Gastroesophageal sphincter (tissue), 4 donors: ENCODE results near the gene PDIK1L. TPM values are rescaled to one million over a fixed set of nuclear protein-coding genes. Genes with fewer than 3 reads are reported as not detected.

Experiments
- ATAC-seq: fragments of 150-250 bp; one replicate; pipeline ENCODE4 v1.9.1; 2016; ENCODE audit warnings: mild to moderate bottlenecking, moderate library complexity
- H3K27ac ChIP-seq, 4 donors: fragments of 200-600 bp; sonication (generic) in 3 of 4; 1 replicate in 3 of 4; 2 replicates in 1 of 4; pipeline ENCODE4 v1.5.1; 2016 to 2019
- H3K27me3 ChIP-seq: fragments of 200-600 bp; sonication (generic); one replicate; pipeline ENCODE4 v1.5.1; 2019
- H3K36me3 ChIP-seq, 2 donors: fragments of 200-600 bp; sonication (generic); one replicate each; pipeline ENCODE4 v1.5.1; 2019; ENCODE audit warnings: control low read depth in 1 of 2
- H3K4me1 ChIP-seq, 3 donors: fragments of 200-600 bp; sonication (generic); 1 replicate in 2 of 3; 2 replicates in 1 of 3; pipeline ENCODE4 v1.5.1; 2016 to 2019; ENCODE audit warnings: control low read depth in 2 of 3
- H3K4me3 ChIP-seq, 2 donors: fragments of 200-600 bp; sonication (generic); one replicate each; pipeline ENCODE4 v1.5.1; 2019; ENCODE audit warnings: mild to moderate bottlenecking in 1 of 2, moderate library complexity in 1 of 2
- H3K9me3 ChIP-seq, 3 donors: fragments of 200-600 bp; sonication (generic); one replicate each; pipeline ENCODE4 v1.5.1; 2017 to 2019; ENCODE audit warnings: control low read depth in 2 of 3
- EP300 ChIP-seq: sonication (generic); formaldehyde crosslinking; IDR thresholded peaks from one replicate; pipeline ENCODE4 v1.6.1; 2017; ENCODE audit warnings: antibody characterized with exemption, mild to moderate bottlenecking
- POLR2A ChIP-seq, 2 donors: fragments of 450-650 bp; IDR thresholded peaks; one replicate each; pipeline ENCODE4 v1.6.1; 2017; ENCODE audit warnings: antibody characterized with exemption in 2 of 2, mild to moderate bottlenecking in 2 of 2, moderate library complexity in 1 of 2
- POLR2AphosphoS5 ChIP-seq: sonication (generic); formaldehyde crosslinking; IDR thresholded peaks from one replicate; pipeline ENCODE4 v1.6.1; 2017; ENCODE audit warnings: antibody characterized with exemption
- WGBS, 2 donors: methylation state at CpG; one replicate each; pipeline ENCODE4 v1.1.5; 2018; ENCODE audit warnings: low coverage in 1 of 2; 5-methylcytosine and 5-hydroxymethylcytosine counted together
- total RNA-seq, 4 donors: library from RNA; depleted of rRNA; stranded (reverse); fragments of >200 nt; gene quantifications; one replicate each; pipeline ENCODE4 v1.1.0, GENCODE V29; 2016
- TF ChIP-seq, protein P1 (sequence below), 4 experiments: fragments of 200-600 bp in 2 of 4; fragments of 450-650 bp in 2 of 4; sonication (generic) in 1 of 4; IDR thresholded peaks; one replicate each; pipeline ENCODE4 v1.5.1; 2017 to 2019; ENCODE audit warnings: antibody characterized with exemption in 4 of 4, mild to moderate bottlenecking in 2 of 4, moderate library complexity in 2 of 4

PDIK1L gene
- total RNA-seq, 4 donors from 2014 or later = 6.2 to 9.3 (median 6.8) TPM

DNA sequence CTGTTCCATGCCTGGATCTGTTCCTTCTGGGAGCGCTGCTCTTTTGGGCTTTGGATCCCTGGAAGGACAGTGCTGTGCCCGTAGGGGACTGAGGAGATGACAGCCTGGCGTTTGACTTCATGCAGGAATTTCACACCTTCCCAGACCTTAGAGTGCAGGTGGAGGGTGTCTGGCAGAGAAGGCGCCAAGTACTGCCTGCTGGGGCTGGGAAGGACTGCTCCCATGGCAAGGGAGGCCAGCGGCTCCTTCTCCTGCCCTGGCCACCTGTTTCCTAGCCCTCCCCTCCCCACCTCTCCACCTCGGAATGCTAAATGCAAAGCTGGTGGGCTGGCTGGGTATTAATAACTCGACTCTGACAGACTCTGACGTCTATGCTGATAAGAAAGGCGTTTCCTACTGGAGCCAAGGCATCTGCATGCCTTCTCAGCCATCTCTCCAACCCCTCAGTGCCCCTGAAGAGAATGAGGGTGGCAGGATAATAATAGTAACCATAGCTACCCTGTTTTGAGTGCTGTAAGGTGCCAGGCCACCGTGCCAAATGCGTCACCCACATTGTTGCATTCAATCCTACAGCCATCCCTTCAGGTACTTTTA, 17.5 kb upstream of the PDIK1L start:
- Histone ChIP-seq H3K4me3 (no peak overlapping the region), H3K4me1 (peaks cover 0 to 16% (median 0%) of the 10 kb centered on the region in 3 donors), H3K9me3 (no peaks in the 10 kb centered on the region), H3K36me3 (no peaks in the 10 kb centered on the region), H3K27me3 (peaks cover 62% of the 10 kb centered on the region), H3K27ac (no peak overlapping the region)
- TF ChIP-seq POLR2A (IDR thresholded peaks at IDR 0.05) (no peak), POLR2AphosphoS5 (no peak), EP300 (no peak)
- TF ChIP-seq, protein P1, sequence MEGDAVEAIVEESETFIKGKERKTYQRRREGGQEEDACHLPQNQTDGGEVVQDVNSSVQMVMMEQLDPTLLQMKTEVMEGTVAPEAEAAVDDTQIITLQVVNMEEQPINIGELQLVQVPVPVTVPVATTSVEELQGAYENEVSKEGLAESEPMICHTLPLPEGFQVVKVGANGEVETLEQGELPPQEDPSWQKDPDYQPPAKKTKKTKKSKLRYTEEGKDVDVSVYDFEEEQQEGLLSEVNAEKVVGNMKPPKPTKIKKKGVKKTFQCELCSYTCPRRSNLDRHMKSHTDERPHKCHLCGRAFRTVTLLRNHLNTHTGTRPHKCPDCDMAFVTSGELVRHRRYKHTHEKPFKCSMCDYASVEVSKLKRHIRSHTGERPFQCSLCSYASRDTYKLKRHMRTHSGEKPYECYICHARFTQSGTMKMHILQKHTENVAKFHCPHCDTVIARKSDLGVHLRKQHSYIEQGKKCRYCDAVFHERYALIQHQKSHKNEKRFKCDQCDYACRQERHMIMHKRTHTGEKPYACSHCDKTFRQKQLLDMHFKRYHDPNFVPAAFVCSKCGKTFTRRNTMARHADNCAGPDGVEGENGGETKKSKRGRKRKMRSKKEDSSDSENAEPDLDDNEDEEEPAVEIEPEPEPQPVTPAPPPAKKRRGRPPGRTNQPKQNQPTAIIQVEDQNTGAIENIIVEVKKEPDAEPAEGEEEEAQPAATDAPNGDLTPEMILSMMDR (IDR thresholded peaks at IDR 0.05) = no peak
- WGBS, 2 donors = 6 to 30% methylated on average over 3 to 7 of the region's 11 CpGs
- ATAC-seq = peak; percentile 13

GRCh38 chr1:26094677-26095383, 16.8 kb upstream of the PDIK1L start:
- Histone ChIP-seq H3K36me3 (no peaks in the 10 kb centered on the region), H3K27me3 (peaks cover 61% of the 10 kb centered on the region)
- 26 to 54% methylated on average over 9 of the region's 17 CpGs for WGBS, 2 donors

DNA sequence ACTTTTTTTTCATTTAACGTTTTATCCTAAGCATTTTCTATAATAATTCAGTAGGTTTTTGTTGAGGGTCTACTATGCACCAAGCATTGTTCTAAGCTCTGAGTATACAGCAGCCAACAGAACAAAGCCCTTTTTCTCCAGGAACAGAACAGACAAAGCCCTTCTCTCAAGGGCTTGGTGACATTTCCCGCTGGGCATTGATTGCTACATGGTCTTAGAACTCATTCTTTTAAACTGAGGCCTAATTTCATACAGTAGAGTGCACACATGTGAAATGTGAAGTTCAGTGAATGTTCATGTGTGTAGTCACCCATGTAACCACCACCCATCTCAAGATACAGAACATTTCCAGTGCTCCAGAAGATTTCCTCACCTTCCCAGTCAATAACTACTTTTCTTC, 15.2 kb upstream of the PDIK1L start:
- Histone ChIP-seq H3K9me3 (no peaks in the 10 kb centered on the region), H3K36me3 (no peaks in the 10 kb centered on the region), H3K4me1 (peaks cover 0 to 16% (median 0%) of the 10 kb centered on the region in 3 donors), H3K27ac (no peak overlapping the region), H3K27me3 (peaks cover 55% of the 10 kb centered on the region), H3K4me3 (no peak overlapping the region)
- TF ChIP-seq POLR2A (IDR thresholded peaks at IDR 0.05) (no peak), POLR2AphosphoS5 (no peak)
- TF ChIP-seq, protein P1 (IDR thresholded peaks at IDR 0.05) = no peak
- WGBS, 2 donors = 66 to 88% methylated on average over 2 of the region's 2 CpGs
- no peak for ATAC-seq

More at GRCh38 chr1:26094677-26095383, 16.8 kb upstream of the PDIK1L start:
- Histone ChIP-seq H3K9me3 (no peaks in the 10 kb centered on the region), H3K4me3 (no peak overlapping the region), H3K4me1 (peaks cover 0 to 16% (median 0%) of the 10 kb centered on the region in 3 donors), H3K27ac (peak overlapping the region in 1 of 4 donors; percentile 5)
- ATAC-seq = peak; percentile 77
- TF ChIP-seq POLR2AphosphoS5 = peak; percentile 14
- TF ChIP-seq, protein P1 (IDR thresholded peaks at IDR 0.05) = no peak

DNA sequence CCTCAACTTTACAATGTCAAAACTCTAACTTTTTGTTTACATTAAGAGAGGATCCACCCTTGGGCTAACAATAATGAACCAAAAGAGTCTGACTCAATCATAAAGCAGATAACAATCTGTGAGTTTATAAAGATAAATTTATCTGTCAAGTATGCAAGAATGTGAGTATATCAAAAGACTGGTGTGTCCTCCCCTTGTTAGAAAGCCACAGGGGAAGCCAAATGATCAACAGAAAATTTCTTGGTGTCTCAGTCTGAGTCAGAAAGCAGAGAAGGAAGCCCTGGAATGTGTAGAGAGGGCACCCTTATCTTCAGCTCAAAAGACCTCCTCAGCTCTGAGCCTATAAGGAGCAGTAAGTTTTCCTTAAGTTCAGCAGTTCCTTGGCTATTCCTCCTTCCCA, 13.9 kb upstream of the PDIK1L start:
- no peak for ATAC-seq
- Histone ChIP-seq H3K27ac (no peak overlapping the region), H3K4me3 (no peak overlapping the region), H3K9me3 (no peaks in the 10 kb centered on the region), H3K27me3 (peaks cover 43% of the 10 kb centered on the region), H3K36me3 (no peaks in the 10 kb centered on the region), H3K4me1 (peaks cover 0 to 16% (median 0%) of the 10 kb centered on the region in 3 donors)
- TF ChIP-seq, protein P1 (IDR thresholded peaks at IDR 0.05) = no peak
- TF ChIP-seq EP300 (no peak), POLR2A (IDR thresholded peaks at IDR 0.05) (no peak), POLR2AphosphoS5 (no peak)

DNA sequence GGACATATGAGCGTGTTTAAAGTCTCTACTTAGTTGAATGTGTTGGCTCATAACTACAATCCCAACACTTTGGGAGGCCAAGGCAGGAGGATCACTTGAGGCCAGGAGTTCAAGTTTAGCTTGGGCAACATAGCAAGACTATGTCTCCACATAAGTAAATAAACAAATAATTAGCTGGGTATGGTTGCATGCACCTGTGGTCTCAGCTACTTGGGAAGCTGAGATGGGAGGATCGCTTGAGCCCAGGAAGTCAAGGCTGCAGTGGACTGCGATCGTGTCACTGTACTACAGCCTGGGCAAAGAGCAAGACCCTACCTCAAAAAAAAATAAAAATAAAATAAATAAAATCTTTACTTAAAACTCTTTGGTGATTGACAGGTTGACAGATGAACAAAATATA, 13.0 kb upstream of the PDIK1L start:
- H3K9me3 ChIP-seq = no peaks in the 10 kb centered on the region
- WGBS, 2 donors = 95 to 100% methylated on average over 3 of the region's 4 CpGs
- no peak for ATAC-seq
- H3K36me3 ChIP-seq = no peaks in the 10 kb centered on the region
- TF ChIP-seq, protein P1 (IDR thresholded peaks at IDR 0.05) = no peak
- TF ChIP-seq POLR2A (IDR thresholded peaks at IDR 0.05) = no peak
- TF ChIP-seq POLR2AphosphoS5 = no peak
- no peak for TF ChIP-seq EP300
- H3K27ac ChIP-seq = no peak overlapping the region
- peaks cover 38% of the 10 kb centered on the region for H3K27me3 ChIP-seq
- H3K4me3 ChIP-seq = no peak overlapping the region
- H3K4me1 ChIP-seq = peaks cover 0 to 15% (median 0%) of the 10 kb centered on the region in 3 donors
